MCF 10A (cell line): ENCODE data around the gene ATP6V0A1. TPM values are rescaled to one million over a fixed set of nuclear protein-coding genes. Genes with fewer than 3 reads are reported as not detected.
"Not testable (repeated sequence)": the region's sequence is repeated elsewhere in the genome, so short reads cannot be mapped to it uniquely, and the experiment has no call there.

Experiments
- BruUV-seq: library from RNA; stranded (reverse); fragments of 400-500 nt; replicated peaks from 2 replicates; lab custom pipeline; 2021; lab: Mats Ljungman, UMichigan
- CTCF ChIA-PET: fragments of 300-600 bp; sonication (Branson Sonifier 250); formaldehyde crosslinking; extraction: SDS; loops from one replicate; lab custom pipeline; 2021; ENCODE audit warnings: antibody characterized with exemption, inconsistent platforms; lab: Yijun Ruan, JAX
- POLR2A ChIA-PET: fragments of 300-600, 350-650 bp; sonication (Branson Sonifier 250); formaldehyde crosslinking; extraction: SDS; loops from one replicate; lab custom pipeline; 2020; ENCODE audit warnings: antibody characterized with exemption, inconsistent platforms; lab: Yijun Ruan, JAX
- DNase-seq: peaks from one replicate; pipeline ENCODE4 v3.0.0-alpha.2; 2018; ENCODE audit not compliant: unreplicated experiment
- H3K27ac Mint-ChIP-seq: one replicate; pipeline ENCODE4 v1.8.0; 2022; ENCODE audit warnings: mild to moderate bottlenecking, low read depth, mixed read lengths; ENCODE audit not compliant: unreplicated experiment
- H3K27me3 Mint-ChIP-seq: one replicate; pipeline ENCODE4 v1.8.0; 2022; ENCODE audit warnings: mixed read lengths; ENCODE audit not compliant: insufficient read depth, unreplicated experiment
- H3K36me3 Mint-ChIP-seq: one replicate; pipeline ENCODE4 v1.8.0; 2022; ENCODE audit warnings: mild to moderate bottlenecking, moderate library complexity, mixed read lengths; ENCODE audit not compliant: insufficient read depth, unreplicated experiment
- H3K4me1 Mint-ChIP-seq: one replicate; pipeline ENCODE4 v1.8.0; 2022; ENCODE audit warnings: mixed read lengths; ENCODE audit not compliant: insufficient read depth, unreplicated experiment
- H3K4me3 Mint-ChIP-seq: one replicate; pipeline ENCODE4 v1.8.0; 2022; ENCODE audit warnings: mild to moderate bottlenecking, moderate library complexity, mixed read lengths; ENCODE audit not compliant: unreplicated experiment
- H3K9me3 Mint-ChIP-seq: one replicate; pipeline ENCODE4 v1.8.0; 2022; ENCODE audit warnings: mixed read lengths; ENCODE audit not compliant: unreplicated experiment
- CTCF ChIP-seq: fragments of 200-600 bp; IDR thresholded peaks from one replicate; pipeline ENCODE4 v1.8.0; 2022; ENCODE audit warnings: antibody characterized with exemption, mild to moderate bottlenecking; ENCODE audit not compliant: unreplicated experiment
- intact Hi-C: fragments of 100-400 bp; cut with micrococcal nuclease; formaldehyde crosslinking; loops from 2 replicates; pipeline ENCODE4 v1.14.1; 2022
- total RNA-seq: library from RNA; stranded (reverse); gene quantifications from 2 replicates; pipeline ENCODE4 v1.2.3, GENCODE V29; 2022

The ATP6V0A1 gene
- total RNA-seq, 1 experiment from 2014 or later = 56.0 TPM

GRCh38 chr17:42475835-42476234 lies 17.2 kb downstream of the ATP6V0A1 start:
- no peak for DNase-seq
- Mint-ChIP-seq H3K36me3 (peaks cover 90% of the 10 kb centered on the region), H3K4me3 (no peak overlapping the region), H3K4me1 (peaks cover 13% of the 10 kb centered on the region), H3K9me3 (no peaks in the 10 kb centered on the region), H3K27ac (no peak overlapping the region), H3K27me3 (no peaks in the 10 kb centered on the region)
- POLR2A ChIA-PET = interaction anchor here (1.5 kb wide), 1 partner anchor 87 kb away, joined by 3 read pairs; the partner anchor contains the start of gene STAT3
- BruUV-seq = no TSS peak
- CTCF ChIA-PET = interaction anchor here (0.6 kb wide), 1 partner anchor 1247 kb away, joined by 3 read pairs; no protein-coding TSS in a partner anchor
- intact Hi-C loops = no loop called here
- TF ChIP-seq CTCF = no peak

- H3K27ac Mint-ChIP-seq = no peak overlapping the region
- no peaks in the 10 kb centered on the region for H3K27me3 Mint-ChIP-seq
- no peaks in the 10 kb centered on the region for H3K9me3 Mint-ChIP-seq
- peaks cover 90% of the 10 kb centered on the region for H3K36me3 Mint-ChIP-seq
- peaks cover 13% of the 10 kb centered on the region for H3K4me1 Mint-ChIP-seq
- TF ChIP-seq CTCF = no peak
- CTCF ChIA-PET = interaction anchor here (0.7 kb wide), 1 partner anchor 87 kb away, joined by 3 read pairs; no protein-coding TSS in a partner anchor
- POLR2A ChIA-PET = interaction anchor here (0.6 to 1.5 kb wide), 2 partner anchors 88 to 296 kb away, joined by 3 read pairs; partner anchors contain the start of gene STAT3
- DNase-seq = no peak
- BruUV-seq = no TSS peak
- intact Hi-C loops = no loop called here
- no peak overlapping the region for H3K4me3 Mint-ChIP-seq
Measured at GRCh38 chr17:42476411-42476810, 17.7 kb downstream of the ATP6V0A1 start.

- no peaks in the 10 kb centered on the region for H3K27me3 Mint-ChIP-seq
- H3K9me3 Mint-ChIP-seq = no peaks in the 10 kb centered on the region
- H3K36me3 Mint-ChIP-seq = peaks cover 92% of the 10 kb centered on the region
- intact Hi-C loops = no loop called here
- ChIA-PET POLR2A (interaction anchor here (0.6 kb wide), 1 partner anchor 297 kb away, joined by 3 read pairs; no protein-coding TSS in a partner anchor), CTCF (interaction anchor here (0.6 to 0.9 kb wide), 2 partner anchors 13 to 40 kb away, joined by 3 read pairs; no protein-coding TSS in a partner anchor)
- H3K4me3 Mint-ChIP-seq = no peak overlapping the region
- no peak for DNase-seq
- no peak overlapping the region for H3K27ac Mint-ChIP-seq
- no peak for TF ChIP-seq CTCF
- H3K4me1 Mint-ChIP-seq = peaks cover 13% of the 10 kb centered on the region
- no TSS peak for BruUV-seq
Measured at GRCh38 chr17:42477173-42477572, 18.5 kb downstream of the ATP6V0A1 start.

DNA sequence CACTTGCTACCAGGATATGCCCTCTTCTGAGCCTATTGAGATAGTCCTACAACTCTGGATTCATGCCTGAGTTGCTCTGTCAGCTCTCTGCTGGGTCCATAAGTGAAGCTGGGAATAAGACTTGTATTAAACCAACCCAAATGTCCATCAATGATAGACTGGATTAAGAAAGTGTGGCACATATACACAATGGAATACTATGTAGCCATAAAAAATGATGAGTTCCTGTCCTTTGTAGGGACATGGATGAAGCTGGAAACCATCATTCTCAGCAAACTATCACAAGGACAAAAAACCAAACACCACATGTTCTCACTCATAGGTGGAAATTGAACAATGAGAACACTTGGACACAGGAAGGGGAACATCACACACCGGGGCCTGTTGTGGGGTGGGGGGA lies 19.1 kb downstream of the ATP6V0A1 start:
- H3K36me3 Mint-ChIP-seq = peaks cover 94% of the 10 kb centered on the region
- H3K4me3 Mint-ChIP-seq, H3K9me3 Mint-ChIP-seq, H3K4me1 Mint-ChIP-seq, intact Hi-C loops, H3K27ac Mint-ChIP-seq, DNase-seq, POLR2A ChIA-PET, BruUV-seq, H3K27me3 Mint-ChIP-seq: not testable (repeated sequence)
- CTCF ChIA-PET = interaction anchor here (0.9 kb wide), 1 partner anchor 14 kb away, joined by 3 read pairs; no protein-coding TSS in a partner anchor
